ENCODE measurements around the gene ZNF282. TPM values are rescaled to one million over a fixed set of nuclear protein-coding genes. Genes with fewer than 3 reads are reported as not detected.

Gene ZNF282
- total and polyA plus RNA-seq, 9 of the 15 experiments (the other 6 are each of a cell fraction or from before 2014, with no cell fraction given), result 0.76 to 58.6 (median 17.4) TPM

DNA sequence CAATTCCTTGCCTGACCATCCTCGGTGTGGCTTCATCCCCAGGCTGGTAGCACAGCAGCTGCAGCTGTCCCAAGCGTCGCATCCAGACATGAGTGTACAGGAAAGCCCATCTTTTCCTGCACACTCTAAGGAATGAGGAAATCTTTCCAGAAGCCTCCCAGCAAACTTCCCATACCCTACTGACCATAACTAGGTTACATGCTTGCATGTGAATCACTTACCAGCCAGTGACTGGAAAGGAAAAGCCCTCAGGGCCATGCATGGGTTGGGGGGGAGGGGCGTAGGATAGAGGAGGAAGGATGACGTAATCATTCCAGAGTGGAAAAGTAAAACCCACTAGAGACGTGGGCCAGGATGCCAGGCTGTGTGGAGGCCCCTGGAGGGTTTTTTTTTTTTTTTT is 25.2 kb downstream of the ZNF282 start:
- H3K27me3 ChIP-seq (ENCODE audit: control insufficient read depth in 2 of 2, insufficient read depth in 2 of 2, low read length in 2 of 2), result no peaks in the 10 kb centered on the region
- 0 out of 2 replicates have a peak, but pooled peaks cover 5% of the 10 kb centered on the region for H3K9me3 ChIP-seq (replicated peaks; ENCODE audit: control insufficient read depth, insufficient read depth, low read depth, low read length)
- H3K4me3 ChIP-seq, result no peak overlapping the region
- peaks cover 88% of the 10 kb centered on the region for H3K36me3 ChIP-seq (ENCODE audit: control insufficient read depth, insufficient read depth, low read length)
- ATAC-seq (no peak), DNase-seq (ENCODE audit: extremely low read depth in 1 of 4, low spot score in 3 of 4) (no peak), FAIRE-seq (no peak)
- no peaks in the 10 kb centered on the region for H3K9me1 ChIP-seq (ENCODE audit: control insufficient read depth, insufficient read depth, low read length)
- CTCF ChIA-PET (ENCODE audit: low intra/inter-chr PET ratio), result no interaction called here
- no peaks in the 10 kb centered on the region for H4K20me1 ChIP-seq (replicated peaks; ENCODE audit: control insufficient read depth, insufficient read depth, low read length)
- no TSS peak for BruUV-seq (replicated peaks)
- 83% methylated on average over 6 of the region's 6 CpGs for WGBS (ENCODE audit: insufficient coverage, low coverage, missing lambda C conversion rate)
- no peak overlapping the region for H3K9ac ChIP-seq (ENCODE audit: insufficient read depth in 1 of 2, low read depth in 2 of 2, low read length in 2 of 2)
- H3K27ac ChIP-seq (ENCODE audit: extremely low read depth, low read depth, low read length), result no peak overlapping the region
- no peak overlapping the region for H2AFZ ChIP-seq (ENCODE audit: low read depth, low read length)
- intact Hi-C loops (cut with micrococcal nuclease), result no loop called here
- TF ChIP-seq, protein P1, sequence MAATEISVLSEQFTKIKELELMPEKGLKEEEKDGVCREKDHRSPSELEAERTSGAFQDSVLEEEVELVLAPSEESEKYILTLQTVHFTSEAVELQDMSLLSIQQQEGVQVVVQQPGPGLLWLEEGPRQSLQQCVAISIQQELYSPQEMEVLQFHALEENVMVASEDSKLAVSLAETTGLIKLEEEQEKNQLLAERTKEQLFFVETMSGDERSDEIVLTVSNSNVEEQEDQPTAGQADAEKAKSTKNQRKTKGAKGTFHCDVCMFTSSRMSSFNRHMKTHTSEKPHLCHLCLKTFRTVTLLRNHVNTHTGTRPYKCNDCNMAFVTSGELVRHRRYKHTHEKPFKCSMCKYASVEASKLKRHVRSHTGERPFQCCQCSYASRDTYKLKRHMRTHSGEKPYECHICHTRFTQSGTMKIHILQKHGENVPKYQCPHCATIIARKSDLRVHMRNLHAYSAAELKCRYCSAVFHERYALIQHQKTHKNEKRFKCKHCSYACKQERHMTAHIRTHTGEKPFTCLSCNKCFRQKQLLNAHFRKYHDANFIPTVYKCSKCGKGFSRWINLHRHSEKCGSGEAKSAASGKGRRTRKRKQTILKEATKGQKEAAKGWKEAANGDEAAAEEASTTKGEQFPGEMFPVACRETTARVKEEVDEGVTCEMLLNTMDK (IDR thresholded peaks at IDR 0.05; ENCODE audit: borderline replicate concordance, insufficient read depth, low read depth, low read length, poor library complexity, severe bottlenecking), result no peak
- no peak for TF ChIP-seq PHF20 (IDR thresholded peaks at IDR 0.05; ENCODE audit: partially characterized antibody)
- no peak for TF ChIP-seq MEF2D (tag; conservative IDR thresholded peaks at IDR 0.05; ENCODE audit: low read depth)
- TF ChIP-seq POU5F1 (IDR thresholded peaks at IDR 0.05; ENCODE audit: borderline replicate concordance, low read depth, low read length, partially characterized antibody), result no peak
- 0 out of 2 replicates have a peak, but pooled peaks have one; percentile 10 for TF ChIP-seq CEBPB (tag; IDR thresholded peaks at IDR 0.05)
- no peak for TF ChIP-seq HDAC8 (tag; IDR thresholded peaks at IDR 0.05)
- POLR2A ChIA-PET, result interaction anchor here (1.2 kb wide), 1 partner anchor 15 kb away, joined by 3 read pairs; no protein-coding TSS in a partner anchor
- H3K4me1 ChIP-seq (replicated peaks in 1 of 2; ENCODE audit: control insufficient read depth in 2 of 2, insufficient read depth in 2 of 2, low read length in 2 of 2), result peaks cover 0 to 12% of the 10 kb centered on the region in 2 experiments; a peak in 3 of 5 replicates
- in situ Hi-C loops (cut with MboI), result no loop called here
- H3K79me2 ChIP-seq (ENCODE audit: control insufficient read depth, insufficient read depth, low read length), result no peaks in the 10 kb centered on the region
- no peak overlapping the region for H3K4me2 ChIP-seq (ENCODE audit: insufficient read depth, low read length)
